K562 (cell line): ENCODE data around the gene DEK. TPM values are rescaled to one million over a fixed set of nuclear protein-coding genes. Genes with fewer than 3 reads are reported as not detected.

Experiments used
- ATAC-seq: fragments of 200-7000 bp; cut with Tn5 transposase; 3 replicates; pipeline ENCODE4 v1.9.1; 2020; ENCODE audit warnings: moderate library complexity
- BruUV-seq: library from RNA; stranded (reverse); fragments of 400-500 nt; replicated peaks from 2 replicates; lab custom pipeline; 2021; lab: Mats Ljungman, UMichigan
- CTCF ChIA-PET: fragments of 300-600 bp; formaldehyde crosslinking; extraction: SDS; loops from one replicate; lab custom pipeline; 2021; ENCODE audit warnings: low intra/inter-chr PET ratio; lab: Yijun Ruan, JAX
- POLR2A ChIA-PET: fragments of 300-600, 350-650 bp; sonication (Branson Sonifier 250); formaldehyde crosslinking; extraction: SDS; loops from one replicate; lab custom pipeline; 2021; ENCODE audit warnings: antibody characterized with exemption, inconsistent platforms; lab: Yijun Ruan, JAX
- DNase-seq, 4 experiments: peaks; one replicate each; pipeline versions ENCODE4 v3.0.0 to v3.0.0-alpha.2; 2011 to 2018; ENCODE audit warnings: low spot score in 3 of 4, mixed read lengths in 3 of 4; ENCODE audit errors: extremely low read depth in 1 of 4
- FAIRE-seq: peaks from 2 replicates; lab custom pipeline; 2011; peaks lifted over from hg19 to GRCh38; lab: Jason Lieb, UNC
- H2AFZ ChIP-seq: 2 replicates; pipeline ENCODE4 v1.6.0; 2011; ENCODE audit warnings: low read depth, low read length, control low read depth, inconsistent platforms
- H3K27ac ChIP-seq: fragments of 200-600 bp; 3 replicates; pipeline ENCODE4 v1.8.0; 2011; ENCODE audit warnings: low read depth, mild to moderate bottlenecking, control low read depth, inconsistent platforms, low read length, moderate library complexity, mixed read lengths; ENCODE audit errors: extremely low read depth
- H3K27me3 ChIP-seq, 2 experiments: fragments of 300-600 bp in 1 of 2; 2 replicates in 1 of 2; 3 replicates in 1 of 2; pipeline versions ENCODE4 v1.6.0 to v1.8.0; 2011; ENCODE audit warnings: inconsistent platforms in 2 of 2, low read length in 2 of 2, mild to moderate bottlenecking in 1 of 2, mixed read lengths in 1 of 2, moderate library complexity in 1 of 2; ENCODE audit not compliant: control insufficient read depth in 2 of 2, insufficient read depth in 2 of 2
- H3K36me3 ChIP-seq: fragments of 300-600 bp; 3 replicates; pipeline ENCODE4 v1.8.0; 2011; ENCODE audit warnings: mild to moderate bottlenecking, low read length, inconsistent platforms; ENCODE audit not compliant: control insufficient read depth, insufficient read depth
- H3K4me1 ChIP-seq, 2 experiments: fragments of 200-600 bp in 1 of 2; replicated peaks in 1 of 2; 2 replicates in 1 of 2; 3 replicates in 1 of 2; pipeline versions ENCODE4 v1.5.1 to v1.8.0; 2011; ENCODE audit warnings: inconsistent platforms in 2 of 2, low read length in 2 of 2, mild to moderate bottlenecking in 1 of 2, mixed read lengths in 1 of 2, moderate library complexity in 1 of 2; ENCODE audit not compliant: control insufficient read depth in 2 of 2, insufficient read depth in 2 of 2
- H3K4me2 ChIP-seq: 2 replicates; pipeline ENCODE4 v1.6.1; 2011; ENCODE audit warnings: low read length, control low read depth, inconsistent platforms, mixed read lengths; ENCODE audit not compliant: insufficient read depth
- H3K4me3 ChIP-seq: fragments of 200-600 bp; sonication (generic), shearing (Covaris generic); 2 replicates; pipeline ENCODE4 v1.5.1; 2016; ENCODE audit warnings: control low read depth, inconsistent platforms
- H3K79me2 ChIP-seq: fragments of 200-600 bp; 3 replicates; pipeline ENCODE4 v1.8.0; 2011; ENCODE audit warnings: low read length, inconsistent platforms; ENCODE audit not compliant: control insufficient read depth, insufficient read depth
- H3K9ac ChIP-seq, 2 experiments: 2 replicates each; pipeline versions ENCODE4 v1.6.0 to v1.6.1; 2011; ENCODE audit warnings: low read depth in 2 of 2, low read length in 2 of 2, control low read depth in 1 of 2, inconsistent platforms in 1 of 2, mild to moderate bottlenecking in 1 of 2, mixed read lengths in 1 of 2; ENCODE audit not compliant: insufficient read depth in 1 of 2
- H3K9me1 ChIP-seq: one replicate; pipeline ENCODE4 v1.6.0; 2011; ENCODE audit warnings: inconsistent platforms, mild to moderate bottlenecking, low read length, moderate library complexity; ENCODE audit not compliant: control insufficient read depth, insufficient read depth
- H3K9me3 ChIP-seq: replicated peaks from 2 replicates; pipeline ENCODE4 v1.5.1; 2011; ENCODE audit warnings: low read depth, low read length, inconsistent platforms; ENCODE audit not compliant: control insufficient read depth, insufficient read depth
- H4K20me1 ChIP-seq: replicated peaks from 2 replicates; pipeline ENCODE4 v1.6.1; 2011; ENCODE audit warnings: low read length, inconsistent platforms, mixed read lengths; ENCODE audit not compliant: control insufficient read depth, insufficient read depth
- CHCHD3 ChIP-seq: fragments of 250-450 bp; sonication (Bioruptor Pico); IDR thresholded peaks from 2 replicates; pipeline ENCODE4 v2.1.2; 2022; ENCODE audit warnings: mild to moderate bottlenecking
- CREM ChIP-seq: IDR thresholded peaks from 2 replicates; pipeline ENCODE4 v1.6.1; 2014; ENCODE audit warnings: antibody characterized with exemption, low read depth
- CTCFL ChIP-seq: IDR thresholded peaks from 2 replicates; pipeline ENCODE4 v1.6.1; 2011; ENCODE audit warnings: borderline replicate concordance, low read depth, mild to moderate bottlenecking, moderate library complexity, low read length; ENCODE audit not compliant: insufficient read depth, poor library complexity, severe bottlenecking
- EWSR1 ChIP-seq: fragments of 450-650 bp; IDR thresholded peaks from 2 replicates; pipeline ENCODE4 v1.6.1; 2018; ENCODE audit warnings: borderline replicate concordance, mild to moderate bottlenecking, low read depth, moderate library complexity; ENCODE audit not compliant: partially characterized antibody
- HNRNPUL1 ChIP-seq: fragments of 200-400 bp; formaldehyde crosslinking; IDR thresholded peaks from 2 replicates; pipeline ENCODE4 v1.6.1; 2017; ENCODE audit warnings: low read length
- PHB2 ChIP-seq: fragments of 450-650 bp; IDR thresholded peaks from 2 replicates; pipeline ENCODE4 v1.6.1; 2017; ENCODE audit warnings: low read depth
- PHF8 ChIP-seq: fragments of 200-600 bp; sonication (generic); IDR thresholded peaks from 2 replicates; pipeline ENCODE4 v1.6.1; 2012; ENCODE audit warnings: mixed run types, mild to moderate bottlenecking, inconsistent platforms, low read length, moderate library complexity, borderline replicate concordance
- PTRF ChIP-seq: fragments of 450-650 bp; IDR thresholded peaks from 2 replicates; pipeline ENCODE4 v1.6.1; 2016; ENCODE audit warnings: mild to moderate bottlenecking, missing genetic modification characterization, missing compliant biosample characterization
- TRIM28 ChIP-seq: fragments of 450-650 bp; IDR thresholded peaks from 2 replicates; pipeline ENCODE4 v1.6.1; 2017
- ZNF431 ChIP-seq: sonication (generic); formaldehyde crosslinking; IDR thresholded peaks from 2 replicates; pipeline ENCODE4 v1.8.0; 2022; ENCODE audit warnings: mild to moderate bottlenecking, missing genetic modification reagents
- ZNF586 ChIP-seq: fragments of 450-650 bp; formaldehyde crosslinking; conservative IDR thresholded peaks from 2 replicates; pipeline ENCODE4 v1.4.0; 2020; ENCODE audit warnings: mild to moderate bottlenecking, moderate library complexity
- WGBS: fragments of 100-300 bp; shearing (Covaris generic); methylation state at CpG from one replicate; pipeline ENCODE4 v1.1.6; 2016; ENCODE audit warnings: low coverage, mixed read lengths; ENCODE audit not compliant: insufficient coverage; ENCODE audit errors: missing lambda C conversion rate; 5-methylcytosine and 5-hydroxymethylcytosine counted together
- in situ Hi-C: fragments of 300-500 bp; cut with MboI; formaldehyde crosslinking; loops from 4 replicates; pipeline ENCODE4 v1.15.0; 2018; ENCODE audit warnings: inconsistent platforms, mixed read lengths
- intact Hi-C: fragments of 100-400 bp; cut with micrococcal nuclease; formaldehyde crosslinking; loops from 2 replicates; pipeline ENCODE4 v1.14.2; 2022
- polyA plus RNA-seq, 8 experiments: library from polyadenylated mRNA; depleted of rRNA in 4 of 8; stranded (reverse) in 5 of 8; unstranded in 3 of 8; fragments of >200 nt; fragmentation: Nextera tagmentation in 2 of 8; fragmentation: Illumina TruSeq in 1 of 8; extraction: Ambion mirVana in 2 of 8; extraction: Trizol in 1 of 8; gene quantifications; 2 replicates each; pipeline versions ENCODE4 v1.2.1 to v1.2.3, GENCODE V29; 2011 to 2014; ENCODE audit warnings: inconsistent platforms in 1 of 8, missing spikeins in 1 of 8
- total RNA-seq, 7 experiments: library from RNA; depleted of rRNA in 6 of 7; stranded (reverse); fragments of >200 nt in 6 of 7; fragmentation: Illumina TruSeq in 2 of 7; extraction: Trizol in 2 of 7; gene quantifications; 2 replicates each; pipeline versions ENCODE4 v1.2.1 to v1.2.3, GENCODE V29; 2011 to 2021; ENCODE audit warnings: low replicate concordance in 1 of 7
- TF ChIP-seq, protein P1 (sequence below): IDR thresholded peaks from 2 replicates; pipeline ENCODE4 v1.6.1; 2014; ENCODE audit warnings: antibody characterized with exemption
- TF ChIP-seq, protein P2 (sequence below): fragments of 250-450 bp; sonication (Bioruptor Pico); IDR thresholded peaks from 2 replicates; pipeline ENCODE4 v1.5.0; 2021
- TF ChIP-seq, protein P3 (sequence below): fragments of 450-650 bp; formaldehyde crosslinking; IDR thresholded peaks from 2 replicates; pipeline ENCODE4 v1.4.0; 2020; ENCODE audit warnings: mild to moderate bottlenecking, moderate library complexity
- TF ChIP-seq, protein P4 (sequence below): sonication (generic); formaldehyde crosslinking; IDR thresholded peaks from 2 replicates; pipeline ENCODE4 v1.8.0; 2022; ENCODE audit warnings: mild to moderate bottlenecking, low read depth, missing genetic modification reagents

Gene DEK
- total and polyA plus RNA-seq, 9 of the 15 experiments (the other 6 are each of a cell fraction or from before 2014, with no cell fraction given), result 82.3 to 338 (median 184) TPM

- 91% methylated on average over 8 of the region's 8 CpGs for WGBS
- H4K20me1 ChIP-seq, result no peaks in the 10 kb centered on the region
- H3K9ac ChIP-seq, result no peak overlapping the region
- no peaks in the 10 kb centered on the region for H3K9me1 ChIP-seq
- peaks cover 57% of the 10 kb centered on the region for H3K36me3 ChIP-seq
- no peaks in the 10 kb centered on the region for H3K4me1 ChIP-seq
- ChIA-PET CTCF (no interaction called here), POLR2A (no interaction called here)
- no peaks in the 10 kb centered on the region for H3K9me3 ChIP-seq
- BruUV-seq, result no TSS peak
- H3K4me2 ChIP-seq, result no peak overlapping the region
- no peaks in the 10 kb centered on the region for H3K27me3 ChIP-seq
- no peaks in the 10 kb centered on the region for H3K79me2 ChIP-seq
- H3K4me3 ChIP-seq, result no peak overlapping the region
- no peak for TF ChIP-seq HNRNPUL1
- TF ChIP-seq ZNF586 (CRISPR knock-in tag), result no peak
- no peak for TF ChIP-seq PTRF (tag)
- no peak for TF ChIP-seq CREM
- TF ChIP-seq PHB2, result no peak
- no peak for TF ChIP-seq TRIM28
- TF ChIP-seq, protein P1, sequence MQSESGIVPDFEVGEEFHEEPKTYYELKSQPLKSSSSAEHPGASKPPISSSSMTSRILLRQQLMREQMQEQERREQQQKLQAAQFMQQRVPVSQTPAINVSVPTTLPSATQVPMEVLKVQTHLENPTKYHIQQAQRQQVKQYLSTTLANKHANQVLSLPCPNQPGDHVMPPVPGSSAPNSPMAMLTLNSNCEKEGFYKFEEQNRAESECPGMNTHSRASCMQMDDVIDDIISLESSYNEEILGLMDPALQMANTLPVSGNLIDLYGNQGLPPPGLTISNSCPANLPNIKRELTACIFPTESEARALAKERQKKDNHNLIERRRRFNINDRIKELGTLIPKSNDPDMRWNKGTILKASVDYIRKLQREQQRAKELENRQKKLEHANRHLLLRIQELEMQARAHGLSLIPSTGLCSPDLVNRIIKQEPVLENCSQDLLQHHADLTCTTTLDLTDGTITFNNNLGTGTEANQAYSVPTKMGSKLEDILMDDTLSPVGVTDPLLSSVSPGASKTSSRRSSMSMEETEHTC, result no peak
- TF ChIP-seq EWSR1, result no peak
- no peak for TF ChIP-seq PHF8
- TF ChIP-seq CHCHD3 (CRISPR knock-in tag), result no peak
- TF ChIP-seq, protein P2, sequence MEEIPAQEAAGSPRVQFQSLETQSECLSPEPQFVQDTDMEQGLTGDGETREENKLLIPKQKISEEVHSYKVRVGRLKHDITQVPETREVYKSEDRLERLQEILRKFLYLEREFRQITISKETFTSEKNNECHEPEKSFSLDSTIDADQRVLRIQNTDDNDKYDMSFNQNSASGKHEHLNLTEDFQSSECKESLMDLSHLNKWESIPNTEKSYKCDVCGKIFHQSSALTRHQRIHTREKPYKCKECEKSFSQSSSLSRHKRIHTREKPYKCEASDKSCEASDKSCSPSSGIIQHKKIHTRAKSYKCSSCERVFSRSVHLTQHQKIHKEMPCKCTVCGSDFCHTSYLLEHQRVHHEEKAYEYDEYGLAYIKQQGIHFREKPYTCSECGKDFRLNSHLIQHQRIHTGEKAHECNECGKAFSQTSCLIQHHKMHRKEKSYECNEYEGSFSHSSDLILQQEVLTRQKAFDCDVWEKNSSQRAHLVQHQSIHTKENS (CRISPR knock-in tag), result no peak
- TF ChIP-seq, protein P3, sequence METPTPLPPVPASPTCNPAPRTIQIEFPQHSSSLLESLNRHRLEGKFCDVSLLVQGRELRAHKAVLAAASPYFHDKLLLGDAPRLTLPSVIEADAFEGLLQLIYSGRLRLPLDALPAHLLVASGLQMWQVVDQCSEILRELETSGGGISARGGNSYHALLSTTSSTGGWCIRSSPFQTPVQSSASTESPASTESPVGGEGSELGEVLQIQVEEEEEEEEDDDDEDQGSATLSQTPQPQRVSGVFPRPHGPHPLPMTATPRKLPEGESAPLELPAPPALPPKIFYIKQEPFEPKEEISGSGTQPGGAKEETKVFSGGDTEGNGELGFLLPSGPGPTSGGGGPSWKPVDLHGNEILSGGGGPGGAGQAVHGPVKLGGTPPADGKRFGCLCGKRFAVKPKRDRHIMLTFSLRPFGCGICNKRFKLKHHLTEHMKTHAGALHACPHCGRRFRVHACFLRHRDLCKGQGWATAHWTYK (CRISPR knock-in tag), result no peak
- TF ChIP-seq, protein P4, sequence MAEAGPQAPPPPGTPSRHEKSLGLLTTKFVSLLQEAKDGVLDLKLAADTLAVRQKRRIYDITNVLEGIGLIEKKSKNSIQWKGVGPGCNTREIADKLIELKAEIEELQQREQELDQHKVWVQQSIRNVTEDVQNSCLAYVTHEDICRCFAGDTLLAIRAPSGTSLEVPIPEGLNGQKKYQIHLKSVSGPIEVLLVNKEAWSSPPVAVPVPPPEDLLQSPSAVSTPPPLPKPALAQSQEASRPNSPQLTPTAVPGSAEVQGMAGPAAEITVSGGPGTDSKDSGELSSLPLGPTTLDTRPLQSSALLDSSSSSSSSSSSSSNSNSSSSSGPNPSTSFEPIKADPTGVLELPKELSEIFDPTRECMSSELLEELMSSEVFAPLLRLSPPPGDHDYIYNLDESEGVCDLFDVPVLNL (CRISPR knock-in tag), result no peak
- TF ChIP-seq CTCFL, result no peak
- no peak for TF ChIP-seq ZNF431
- TF ChIP-seq, all 486 proteins: peak for 0
- ATAC-seq (no peak), FAIRE-seq (no peak), DNase-seq (no peak)
- intact Hi-C loops, result no loop called here
- Histone ChIP-seq H3K27ac (no peak overlapping the region), H2AFZ (no peak overlapping the region)
- in situ Hi-C loops, result no loop called here
Observed at GRCh38 chr6:18204691-18205090, 59.6 kb downstream of the DEK start.
